PC-3 (cell line): ENCODE results near the gene C5orf58. TPM values are rescaled to one million over a fixed set of nuclear protein-coding genes. Genes with fewer than 3 reads are reported as not detected.

ENCODE experiments used
- ATAC-seq: fragments of 200-7000 bp; cut with Tn5 transposase; 2 replicates; pipeline ENCODE4 v1.9.1; 2020; ENCODE audit warnings: mild to moderate bottlenecking, moderate library complexity
- BruUV-seq: library from RNA; stranded (reverse); fragments of 400-500 nt; replicated peaks from 2 replicates; lab custom pipeline; 2021; lab: Mats Ljungman, UMichigan
- CTCF ChIA-PET: fragments of 300-600 bp; sonication (Branson Sonifier 250); formaldehyde crosslinking; loops from one replicate; lab custom pipeline; 2022; ENCODE audit warnings: antibody characterized with exemption; lab: Charles Lee
- POLR2A ChIA-PET: fragments of 300-600 bp; sonication (Branson Sonifier 250); formaldehyde crosslinking; loops from one replicate; lab custom pipeline; 2022; ENCODE audit warnings: antibody characterized with exemption; ENCODE audit not compliant: unreplicated experiment; lab: Charles Lee
- DNase-seq: peaks from one replicate; pipeline ENCODE4 v3.0.0-alpha.2; 2015
- H2AFZ ChIP-seq: fragments of 300-600 bp; sonication (generic); 2 replicates; pipeline ENCODE4 v1.6.0; 2016; ENCODE audit warnings: antibody characterized with exemption, low read length
- H3F3A ChIP-seq: fragments of 300-600 bp; sonication (generic); one replicate; pipeline ENCODE4 v1.6.0; 2017; ENCODE audit warnings: antibody characterized with exemption, low read length, control low read depth, mild to moderate bottlenecking; ENCODE audit not compliant: unreplicated experiment
- H3K27ac ChIP-seq: fragments of 300-600 bp; sonication (generic); 2 replicates; pipeline ENCODE4 v1.5.1; 2016; ENCODE audit warnings: mild to moderate bottlenecking, low read length
- H3K27me3 ChIP-seq: fragments of 300-600 bp; sonication (generic); 2 replicates; pipeline ENCODE4 v1.6.1; 2016; ENCODE audit warnings: low read length, mixed read lengths
- H3K36me3 ChIP-seq: fragments of 300-600 bp; sonication (generic); 2 replicates; pipeline ENCODE4 v1.6.1; 2016; ENCODE audit warnings: low read depth, mixed run types, low read length, mixed read lengths
- H3K4me1 ChIP-seq: fragments of 300-600 bp; sonication (generic); 2 replicates; pipeline ENCODE4 v1.5.1; 2016; ENCODE audit warnings: low read length; ENCODE audit not compliant: insufficient read depth
- H3K4me2 ChIP-seq: fragments of 300-600 bp; sonication (generic); 2 replicates; pipeline ENCODE4 v1.6.0; 2016; ENCODE audit warnings: low read length
- H3K4me3 ChIP-seq: fragments of 300-600 bp; sonication (generic); 2 replicates; pipeline ENCODE4 v1.5.1; 2016; ENCODE audit warnings: mild to moderate bottlenecking, low read length, mixed read lengths
- H3K79me2 ChIP-seq: fragments of 300-600 bp; sonication (generic); 2 replicates; pipeline ENCODE4 v1.6.1; 2017; ENCODE audit warnings: low read length, mixed read lengths
- H3K9ac ChIP-seq: fragments of 300-600 bp; sonication (generic); 2 replicates; pipeline ENCODE4 v1.6.0; 2016; ENCODE audit warnings: mild to moderate bottlenecking, low read length
- H3K9me2 ChIP-seq: fragments of 300-600 bp; sonication (generic); replicated peaks from 2 replicates; pipeline ENCODE4 v1.6.1; 2016; ENCODE audit warnings: mixed run types, low read length, mixed read lengths
- H3K9me3 ChIP-seq: fragments of 300-600 bp; sonication (generic); 2 replicates; pipeline ENCODE4 v1.6.1; 2016; ENCODE audit warnings: low read length, mixed read lengths
- H4K20me1 ChIP-seq: fragments of 300-600 bp; sonication (generic); 2 replicates; pipeline ENCODE4 v1.6.1; 2016; ENCODE audit warnings: low read length, mixed read lengths
- EZH2 ChIP-seq: fragments of 300-600 bp; sonication (generic); IDR thresholded peaks from one replicate; pipeline ENCODE4 v1.6.1; 2017; ENCODE audit warnings: antibody characterized with exemption, mild to moderate bottlenecking, low read length; ENCODE audit not compliant: unreplicated experiment
- EZH2phosphoT487 ChIP-seq: fragments of 300-600 bp; sonication (generic); IDR thresholded peaks from 2 replicates; pipeline ENCODE4 v1.6.1; 2018; ENCODE audit warnings: mild to moderate bottlenecking, antibody characterized with exemption, low read length, borderline replicate concordance
- intact Hi-C: fragments of 100-400 bp; cut with micrococcal nuclease; formaldehyde crosslinking; loops from 2 replicates; pipeline ENCODE4 v1.9.0; 2023
- total RNA-seq: library from RNA; depleted of rRNA; stranded (reverse); fragments of >200 nt; gene quantifications from 2 replicates; pipeline ENCODE4 v1.2.3, GENCODE V29; 2014
- TF ChIP-seq, protein P1 (sequence below): fragments of 300-600 bp; sonication (generic); conservative IDR thresholded peaks from 2 replicates; pipeline ENCODE4 v1.5.1; 2017; ENCODE audit warnings: antibody characterized with exemption, low read depth, mild to moderate bottlenecking, low read length

C5orf58 gene
- total RNA-seq, 1 experiment from 2014 or later: not detected

- ATAC-seq (no peak), DNase-seq (no peak)
- ChIA-PET POLR2A (no interaction called here), CTCF (no interaction called here)
- no peak for TF ChIP-seq EZH2phosphoT487
- TF ChIP-seq, protein P1, sequence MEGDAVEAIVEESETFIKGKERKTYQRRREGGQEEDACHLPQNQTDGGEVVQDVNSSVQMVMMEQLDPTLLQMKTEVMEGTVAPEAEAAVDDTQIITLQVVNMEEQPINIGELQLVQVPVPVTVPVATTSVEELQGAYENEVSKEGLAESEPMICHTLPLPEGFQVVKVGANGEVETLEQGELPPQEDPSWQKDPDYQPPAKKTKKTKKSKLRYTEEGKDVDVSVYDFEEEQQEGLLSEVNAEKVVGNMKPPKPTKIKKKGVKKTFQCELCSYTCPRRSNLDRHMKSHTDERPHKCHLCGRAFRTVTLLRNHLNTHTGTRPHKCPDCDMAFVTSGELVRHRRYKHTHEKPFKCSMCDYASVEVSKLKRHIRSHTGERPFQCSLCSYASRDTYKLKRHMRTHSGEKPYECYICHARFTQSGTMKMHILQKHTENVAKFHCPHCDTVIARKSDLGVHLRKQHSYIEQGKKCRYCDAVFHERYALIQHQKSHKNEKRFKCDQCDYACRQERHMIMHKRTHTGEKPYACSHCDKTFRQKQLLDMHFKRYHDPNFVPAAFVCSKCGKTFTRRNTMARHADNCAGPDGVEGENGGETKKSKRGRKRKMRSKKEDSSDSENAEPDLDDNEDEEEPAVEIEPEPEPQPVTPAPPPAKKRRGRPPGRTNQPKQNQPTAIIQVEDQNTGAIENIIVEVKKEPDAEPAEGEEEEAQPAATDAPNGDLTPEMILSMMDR: no peak
- TF ChIP-seq EZH2: no peak
- intact Hi-C loops: no loop called here
- Histone ChIP-seq H3K36me3 (no peaks in the 10 kb centered on the region), H3K79me2 (no peaks in the 10 kb centered on the region), H3K27ac (no peak overlapping the region), H3K4me3 (no peak overlapping the region), H3K4me1 (no peaks in the 10 kb centered on the region), H3K9me2 (no peaks in the 10 kb centered on the region), H3K4me2 (no peak overlapping the region), H2AFZ (no peak overlapping the region), H3K9ac (no peak overlapping the region), H3K27me3 (peaks cover 37% of the 10 kb centered on the region; the same call in 1 of the 2 replicates), H4K20me1 (no peaks in the 10 kb centered on the region), H3K9me3 (no peaks in the 10 kb centered on the region), H3F3A (no peaks in the 10 kb centered on the region)
- no TSS peak for BruUV-seq
These were observed 50.5 kb downstream of the C5orf58 start for GRCh38 chr5:170283296-170283695.

DNA sequence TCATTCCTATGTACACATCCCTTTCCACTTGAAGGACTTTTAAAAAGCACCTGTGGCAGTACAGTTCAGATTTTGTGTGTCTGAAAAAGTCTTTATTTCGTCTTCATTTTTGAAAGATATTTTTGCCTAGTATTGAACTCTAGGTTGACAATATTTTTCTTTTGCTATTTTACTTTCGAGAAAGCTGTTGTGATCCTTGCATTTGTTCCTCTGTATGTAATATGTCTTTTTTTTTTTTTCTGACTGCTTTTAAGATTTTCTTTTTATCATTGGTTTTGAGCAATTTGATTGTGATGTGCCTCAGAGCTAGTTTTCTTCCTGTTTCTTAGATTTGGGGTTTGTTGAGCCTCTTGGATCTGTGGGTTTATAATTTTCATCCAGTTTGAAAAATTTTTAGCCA is 51.4 kb downstream of the C5orf58 start:
- BruUV-seq: no TSS peak
- no peaks in the 10 kb centered on the region for H3K4me1 ChIP-seq
- H2AFZ ChIP-seq: no peak overlapping the region
- TF ChIP-seq EZH2: no peak
- TF ChIP-seq, protein P1: no peak
- no peak for TF ChIP-seq EZH2phosphoT487
- no peaks in the 10 kb centered on the region for H3K9me2 ChIP-seq
- H3K4me2 ChIP-seq: no peak overlapping the region
- DNase-seq (no peak), ATAC-seq (no peak)
- H3K36me3 ChIP-seq: no peaks in the 10 kb centered on the region
- H4K20me1 ChIP-seq: no peaks in the 10 kb centered on the region
- no peak overlapping the region for H3K27ac ChIP-seq
- H3K9me3 ChIP-seq: no peaks in the 10 kb centered on the region
- H3F3A ChIP-seq: no peaks in the 10 kb centered on the region
- H3K4me3 ChIP-seq: no peak overlapping the region
- ChIA-PET CTCF (no interaction called here), POLR2A (no interaction called here)
- peaks cover 41% of the 10 kb centered on the region; the same call in 1 of the 2 replicates for H3K27me3 ChIP-seq
- no peak overlapping the region for H3K9ac ChIP-seq
- no peaks in the 10 kb centered on the region for H3K79me2 ChIP-seq
- intact Hi-C loops: no loop called here

- Histone ChIP-seq H2AFZ (no peak overlapping the region), H3K79me2 (no peaks in the 10 kb centered on the region), H3F3A (no peaks in the 10 kb centered on the region), H3K27me3 (peaks cover 46% of the 10 kb centered on the region), H3K4me1 (no peaks in the 10 kb centered on the region), H3K4me3 (no peak overlapping the region), H3K36me3 (no peaks in the 10 kb centered on the region), H3K9me2 (no peaks in the 10 kb centered on the region), H3K9ac (no peak overlapping the region), H3K9me3 (no peaks in the 10 kb centered on the region), H3K27ac (no peak overlapping the region), H4K20me1 (no peaks in the 10 kb centered on the region), H3K4me2 (no peak overlapping the region)
- TF ChIP-seq, protein P1: no peak
- TF ChIP-seq EZH2 (no peak), EZH2phosphoT487 (no peak)
- BruUV-seq: no TSS peak
- no peak for ATAC-seq
- intact Hi-C loops: no loop called here
- ChIA-PET POLR2A (no interaction called here), CTCF (no interaction called here)
- no peak for DNase-seq
These were observed 52.4 kb downstream of the C5orf58 start for GRCh38 chr5:170285181-170285580.
